ENCODE results near the gene AP5B1.

- TF ChIP-seq CTCF (IDR thresholded peaks at IDR 0.05; ENCODE audit: low read length) (no peak), EZH2 (IDR thresholded peaks at IDR 0.05; ENCODE audit: borderline replicate concordance, low read length) (no peak)
Measured at GRCh38 chr11:65744699-65745042, 36.1 kb downstream of the AP5B1 start.

Measured in OCI-LY1 (cell line).